Measurements from ENCODE around the gene MBP. TPM values are rescaled to one million over a fixed set of nuclear protein-coding genes. Genes with fewer than 3 reads are reported as not detected.
A peak's percentile ranks its signal among the peaks of the same experiment; 100 is the strongest.

MBP gene
- polyA plus RNA-seq, 1 donor from 2014 or later = 3.3 TPM

DNA sequence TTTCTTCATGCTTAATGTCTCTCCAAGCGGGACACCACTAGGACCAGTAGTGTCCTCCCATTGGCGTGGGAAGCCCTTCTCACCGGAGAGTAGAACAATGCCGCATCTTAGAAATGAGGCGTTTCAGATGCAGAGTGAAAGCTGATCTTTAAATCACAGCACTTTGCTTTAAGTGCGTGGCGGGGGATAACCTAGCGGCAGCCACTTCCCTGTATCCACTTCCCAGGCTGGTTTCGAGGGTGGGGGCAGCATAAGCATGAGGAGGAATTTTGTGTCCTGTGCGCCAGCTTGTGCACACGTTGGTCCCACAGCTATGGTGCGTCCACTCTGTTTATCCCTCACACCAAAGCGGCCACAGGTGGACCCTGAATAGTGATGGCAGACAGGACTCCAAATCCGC, 63.1 kb downstream of the MBP start:
- H3K27me3 ChIP-seq (ENCODE audit: insufficient read depth, low read depth, low read length) = no peaks in the 10 kb centered on the region
- H2AFZ ChIP-seq (ENCODE audit: low read depth, low read length) = no peak overlapping the region
- no peaks in the 10 kb centered on the region for H3K79me2 ChIP-seq (replicated peaks; ENCODE audit: insufficient read depth, low read length)
- H3K9me3 ChIP-seq (ENCODE audit: low read length) = no peaks in the 10 kb centered on the region
- no peaks in the 10 kb centered on the region for H3K9me2 ChIP-seq (ENCODE audit: insufficient read depth, low read length)
- H3F3A ChIP-seq (ENCODE audit: insufficient read depth, low read length, poor library complexity, severe bottlenecking) = no peaks in the 10 kb centered on the region
- no peaks in the 10 kb centered on the region for H4K20me1 ChIP-seq (ENCODE audit: insufficient read depth)
- TF ChIP-seq EZH2 (IDR thresholded peaks at IDR 0.05; ENCODE audit: borderline replicate concordance, insufficient read depth, low read length, poor library complexity, severe bottlenecking) (no peak), MXI1 (conservative IDR thresholded peaks at IDR 0.05; ENCODE audit: poor library complexity, severe bottlenecking) (no peak), EP300 (conservative IDR thresholded peaks at IDR 0.05; ENCODE audit: poor library complexity, severe bottlenecking) (no peak)
- TF ChIP-seq, protein P1, sequence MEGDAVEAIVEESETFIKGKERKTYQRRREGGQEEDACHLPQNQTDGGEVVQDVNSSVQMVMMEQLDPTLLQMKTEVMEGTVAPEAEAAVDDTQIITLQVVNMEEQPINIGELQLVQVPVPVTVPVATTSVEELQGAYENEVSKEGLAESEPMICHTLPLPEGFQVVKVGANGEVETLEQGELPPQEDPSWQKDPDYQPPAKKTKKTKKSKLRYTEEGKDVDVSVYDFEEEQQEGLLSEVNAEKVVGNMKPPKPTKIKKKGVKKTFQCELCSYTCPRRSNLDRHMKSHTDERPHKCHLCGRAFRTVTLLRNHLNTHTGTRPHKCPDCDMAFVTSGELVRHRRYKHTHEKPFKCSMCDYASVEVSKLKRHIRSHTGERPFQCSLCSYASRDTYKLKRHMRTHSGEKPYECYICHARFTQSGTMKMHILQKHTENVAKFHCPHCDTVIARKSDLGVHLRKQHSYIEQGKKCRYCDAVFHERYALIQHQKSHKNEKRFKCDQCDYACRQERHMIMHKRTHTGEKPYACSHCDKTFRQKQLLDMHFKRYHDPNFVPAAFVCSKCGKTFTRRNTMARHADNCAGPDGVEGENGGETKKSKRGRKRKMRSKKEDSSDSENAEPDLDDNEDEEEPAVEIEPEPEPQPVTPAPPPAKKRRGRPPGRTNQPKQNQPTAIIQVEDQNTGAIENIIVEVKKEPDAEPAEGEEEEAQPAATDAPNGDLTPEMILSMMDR (IDR thresholded peaks at IDR 0.05; ENCODE audit: poor library complexity, severe bottlenecking) = no peak
- H3K4me3 ChIP-seq (ENCODE audit: low read length) = no peak overlapping the region
- no peak overlapping the region for H3K9ac ChIP-seq (ENCODE audit: low read length)
- no peaks in the 10 kb centered on the region for H3K36me3 ChIP-seq (ENCODE audit: insufficient read depth, low read length)
- H3K27ac ChIP-seq (ENCODE audit: low read length) = no peak overlapping the region
- no peak overlapping the region for H3K4me2 ChIP-seq (ENCODE audit: low read length)

DNA sequence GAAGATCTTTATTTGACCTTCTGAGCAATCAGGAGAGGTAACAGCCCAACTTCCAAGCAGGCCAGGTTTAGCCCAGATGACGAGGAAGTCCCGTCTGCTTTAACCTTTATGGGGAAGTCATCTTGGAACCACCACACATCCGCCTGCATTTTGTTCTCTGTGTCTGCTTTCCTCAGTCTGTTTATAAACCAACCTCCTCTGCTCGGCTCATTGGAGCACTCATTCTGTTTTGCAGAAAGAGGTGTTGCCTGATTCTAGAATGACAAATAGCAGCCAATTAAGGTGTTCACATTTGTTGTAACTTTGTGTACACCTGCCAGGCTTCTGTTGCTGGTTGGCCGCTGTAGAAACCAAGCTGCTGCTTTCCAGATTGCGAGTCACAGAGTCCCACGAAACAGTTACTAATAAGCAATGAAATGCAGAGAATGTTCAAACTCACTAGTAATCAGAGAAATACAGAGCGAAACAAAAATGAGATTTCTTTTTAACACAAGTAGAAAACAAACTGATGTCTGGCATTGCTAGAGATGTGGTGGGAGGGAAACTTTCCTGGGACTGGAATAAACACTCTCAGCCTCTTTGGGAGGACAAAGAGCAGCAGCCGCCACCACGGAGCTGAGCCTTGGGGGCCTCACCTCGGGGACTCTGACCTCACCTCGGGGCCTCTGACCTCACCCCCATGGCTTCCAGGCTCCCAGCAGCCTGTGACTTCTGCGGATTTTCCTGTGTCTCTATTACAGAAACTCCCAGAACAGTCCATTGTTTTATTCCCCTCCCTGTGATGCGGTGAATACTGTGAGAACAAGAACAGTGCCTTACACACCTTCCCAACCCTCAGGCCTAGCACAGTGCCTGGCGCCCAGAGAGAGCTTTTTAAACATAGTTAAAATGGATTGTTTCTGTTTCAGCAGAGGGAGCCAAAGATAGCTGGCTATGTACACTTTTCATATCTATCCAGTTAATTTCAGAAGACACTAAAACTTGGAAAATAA, 64.0 kb downstream of the MBP start:
- H3K27ac ChIP-seq (ENCODE audit: low read length) = no peak overlapping the region
- no peaks in the 10 kb centered on the region for H3K27me3 ChIP-seq (ENCODE audit: insufficient read depth, low read depth, low read length)
- peak; percentile 54 for TF ChIP-seq RAD21 (conservative IDR thresholded peaks at IDR 0.05)
- TF ChIP-seq EZH2 (IDR thresholded peaks at IDR 0.05; ENCODE audit: borderline replicate concordance, insufficient read depth, low read length, poor library complexity, severe bottlenecking) = no peak
- no peak for TF ChIP-seq TAF1 (IDR thresholded peaks at IDR 0.05; ENCODE audit: low read depth)
- no peak for TF ChIP-seq POLR2AphosphoS5 (IDR thresholded peaks at IDR 0.05)
- TF ChIP-seq, protein P1 (IDR thresholded peaks at IDR 0.05; ENCODE audit: poor library complexity, severe bottlenecking) = peak; percentile 27
- TF ChIP-seq SMC3 (conservative IDR thresholded peaks at IDR 0.05; ENCODE audit: poor library complexity) = peak; percentile 44
- TF ChIP-seq MXI1 (conservative IDR thresholded peaks at IDR 0.05; ENCODE audit: poor library complexity, severe bottlenecking) = no peak
- no peak overlapping the region for H3K4me2 ChIP-seq (ENCODE audit: low read length)
- H3K9me2 ChIP-seq (ENCODE audit: insufficient read depth, low read length) = no peaks in the 10 kb centered on the region
- no peaks in the 10 kb centered on the region for H3K79me2 ChIP-seq (replicated peaks; ENCODE audit: insufficient read depth, low read length)
- H3K36me3 ChIP-seq (ENCODE audit: insufficient read depth, low read length) = no peaks in the 10 kb centered on the region
- H3K4me3 ChIP-seq (ENCODE audit: low read length) = no peak overlapping the region
- no peaks in the 10 kb centered on the region for H4K20me1 ChIP-seq (ENCODE audit: insufficient read depth)
- H3K9ac ChIP-seq (ENCODE audit: low read length) = no peak overlapping the region
- H3K9me3 ChIP-seq (ENCODE audit: low read length) = no peaks in the 10 kb centered on the region
- H3F3A ChIP-seq (ENCODE audit: insufficient read depth, low read length, poor library complexity, severe bottlenecking) = no peaks in the 10 kb centered on the region
- no peak overlapping the region for H2AFZ ChIP-seq (ENCODE audit: low read depth, low read length)

Measured in neural cell (in vitro differentiated cells).